ENCODE data around the gene OVOL1. TPM values are rescaled to one million over a fixed set of nuclear protein-coding genes. Genes with fewer than 3 reads are reported as not detected.

The OVOL1 gene
- total and polyA plus RNA-seq, 2 of the 13 experiments (the other 11 are each of a cell fraction or from before 2014, with no cell fraction given), result 0.01 TPM; not detected in 1

GRCh38 chr11:65787649-65788622 lies 1.1 kb downstream of the OVOL1 start (continued):
- peak; percentile 63; the same call in 1 of the 2 replicates for TF ChIP-seq HNF4G (IDR thresholded peaks at IDR 0.05; ENCODE audit: borderline replicate concordance, low read depth, low read length)
- TF ChIP-seq HNF4G (CRISPR knock-in tag; IDR thresholded peaks at IDR 0.05; ENCODE audit: borderline replicate concordance, low read depth), result no peak
- TF ChIP-seq ZNF10 (CRISPR knock-in tag; IDR thresholded peaks at IDR 0.05; ENCODE audit: borderline replicate concordance, low read depth), result no peak
- 0 out of 2 replicates have a peak, but pooled peaks have one; percentile 39 for TF ChIP-seq SP4 (CRISPR knock-in tag; IDR thresholded peaks at IDR 0.05)
- no peak for TF ChIP-seq ZHX1 (CRISPR knock-in tag; IDR thresholded peaks at IDR 0.05; ENCODE audit: low read depth)
- TF ChIP-seq ZFP36L1 (CRISPR knock-in tag; IDR thresholded peaks at IDR 0.05), result no peak
- TF ChIP-seq ZNF761 (CRISPR knock-in tag; conservative IDR thresholded peaks at IDR 0.05), result no peak
- no peak for TF ChIP-seq ZNF207 (IDR thresholded peaks at IDR 0.05; ENCODE audit: borderline replicate concordance)
- TF ChIP-seq GABPA (IDR thresholded peaks at IDR 0.05; ENCODE audit: low read depth, low read length), result no peak
- TF ChIP-seq GABPA (CRISPR knock-in tag; IDR thresholded peaks at IDR 0.05; ENCODE audit: low read depth), result no peak
- no peak for TF ChIP-seq CENPBD1 (CRISPR knock-in tag; IDR thresholded peaks at IDR 0.05; ENCODE audit: borderline replicate concordance, low read depth)
- TF ChIP-seq ZKSCAN1 (IDR thresholded peaks at IDR 0.05; ENCODE audit: low read length), result no peak

Data from HepG2 (cell line).